ENCODE measurements around the gene SEL1L2. TPM values are rescaled to one million over a fixed set of nuclear protein-coding genes. Genes with fewer than 3 reads are reported as not detected.

Gene SEL1L2
- total RNA-seq, 1 donor from 2014 or later: not detected

DNA sequence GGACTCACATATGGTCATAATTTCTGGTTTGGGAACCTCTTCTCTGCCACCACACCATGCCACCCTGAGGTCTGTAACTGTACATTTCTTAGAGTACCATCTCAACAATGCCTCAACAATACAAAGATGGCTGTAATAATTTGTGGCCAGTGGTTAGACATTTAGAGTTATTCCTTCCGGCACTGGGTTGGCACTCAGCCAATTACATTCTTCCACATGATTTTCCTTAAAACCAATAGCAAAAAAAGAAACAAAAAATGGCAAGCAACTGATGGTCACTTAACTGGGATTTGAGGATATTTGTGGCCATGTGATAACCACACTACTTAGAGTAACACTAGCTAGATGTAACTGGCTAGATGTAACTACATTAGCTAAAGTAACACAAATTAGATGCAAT lies 79.9 kb downstream of the SEL1L2 start:
- H3K27ac Mint-ChIP-seq: no peak overlapping the region
- peaks cover 5% of the 10 kb centered on the region for H3K27me3 Mint-ChIP-seq
- TF ChIP-seq, protein P1, sequence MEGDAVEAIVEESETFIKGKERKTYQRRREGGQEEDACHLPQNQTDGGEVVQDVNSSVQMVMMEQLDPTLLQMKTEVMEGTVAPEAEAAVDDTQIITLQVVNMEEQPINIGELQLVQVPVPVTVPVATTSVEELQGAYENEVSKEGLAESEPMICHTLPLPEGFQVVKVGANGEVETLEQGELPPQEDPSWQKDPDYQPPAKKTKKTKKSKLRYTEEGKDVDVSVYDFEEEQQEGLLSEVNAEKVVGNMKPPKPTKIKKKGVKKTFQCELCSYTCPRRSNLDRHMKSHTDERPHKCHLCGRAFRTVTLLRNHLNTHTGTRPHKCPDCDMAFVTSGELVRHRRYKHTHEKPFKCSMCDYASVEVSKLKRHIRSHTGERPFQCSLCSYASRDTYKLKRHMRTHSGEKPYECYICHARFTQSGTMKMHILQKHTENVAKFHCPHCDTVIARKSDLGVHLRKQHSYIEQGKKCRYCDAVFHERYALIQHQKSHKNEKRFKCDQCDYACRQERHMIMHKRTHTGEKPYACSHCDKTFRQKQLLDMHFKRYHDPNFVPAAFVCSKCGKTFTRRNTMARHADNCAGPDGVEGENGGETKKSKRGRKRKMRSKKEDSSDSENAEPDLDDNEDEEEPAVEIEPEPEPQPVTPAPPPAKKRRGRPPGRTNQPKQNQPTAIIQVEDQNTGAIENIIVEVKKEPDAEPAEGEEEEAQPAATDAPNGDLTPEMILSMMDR (conservative IDR thresholded peaks at IDR 0.05): no peak

DNA sequence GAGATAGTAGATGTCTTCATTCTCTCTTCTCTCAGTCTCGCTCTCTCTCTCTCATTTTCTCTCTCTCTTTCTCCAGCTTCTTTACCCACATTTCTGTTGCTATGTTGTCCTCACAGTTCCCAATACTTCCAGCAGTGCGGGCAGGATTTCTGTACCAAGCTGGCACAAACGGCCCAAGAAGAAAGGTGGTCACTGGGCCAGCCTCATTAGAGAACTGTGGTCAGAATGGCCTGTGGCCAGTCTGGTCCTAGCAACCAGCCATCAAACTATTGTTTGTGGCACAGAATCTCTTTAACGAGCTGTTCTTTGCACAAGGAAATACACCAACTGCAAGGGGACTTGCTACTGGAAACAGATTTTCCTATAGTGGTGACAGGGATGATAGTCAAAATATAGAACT lies 81.3 kb downstream of the SEL1L2 start:
- no peak overlapping the region for H3K4me3 Mint-ChIP-seq
- DNase-seq (ENCODE audit: extremely low spot score, unreplicated experiment): no peak
- no peaks in the 10 kb centered on the region for H3K4me1 Mint-ChIP-seq (ENCODE audit: unreplicated experiment)
- H3K9me3 Mint-ChIP-seq: no peaks in the 10 kb centered on the region
- H3K36me3 Mint-ChIP-seq: no peaks in the 10 kb centered on the region
- TF ChIP-seq, protein P1 (conservative IDR thresholded peaks at IDR 0.05): no peak
- peaks cover 5% of the 10 kb centered on the region for H3K27me3 Mint-ChIP-seq
- no peak overlapping the region for H3K27ac Mint-ChIP-seq

More for the DNA sequence above, 79.9 kb downstream of the SEL1L2 start:
- no peak for DNase-seq (ENCODE audit: extremely low spot score, unreplicated experiment)
- no peak overlapping the region for H3K4me3 Mint-ChIP-seq
- no peaks in the 10 kb centered on the region for H3K36me3 Mint-ChIP-seq
- H3K4me1 Mint-ChIP-seq (ENCODE audit: unreplicated experiment): no peaks in the 10 kb centered on the region
- H3K9me3 Mint-ChIP-seq: no peaks in the 10 kb centered on the region

DNA sequence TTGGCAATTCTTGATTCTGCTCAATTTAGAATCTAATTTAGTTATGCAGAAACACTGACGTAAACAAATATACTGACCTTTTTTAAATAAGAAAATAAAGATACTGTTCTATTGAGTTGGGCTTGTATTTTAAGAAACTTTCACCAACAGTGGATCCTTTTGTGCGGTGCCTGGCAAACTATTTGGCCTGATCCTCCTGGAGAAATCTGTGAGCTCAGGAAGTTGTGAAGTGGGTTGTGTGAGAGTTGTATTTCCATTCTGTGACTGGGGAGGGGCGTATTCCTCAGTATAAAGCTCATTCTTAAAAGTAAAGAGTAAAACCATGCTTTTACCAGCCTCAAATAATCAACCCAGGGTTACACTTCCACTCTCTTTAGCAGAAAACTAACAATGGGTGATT lies 85.6 kb downstream of the SEL1L2 start:
- H3K36me3 Mint-ChIP-seq: no peaks in the 10 kb centered on the region
- TF ChIP-seq, protein P1 (conservative IDR thresholded peaks at IDR 0.05): no peak
- peaks cover 5% of the 10 kb centered on the region for H3K27me3 Mint-ChIP-seq
- no peaks in the 10 kb centered on the region for H3K9me3 Mint-ChIP-seq
- no peak for DNase-seq (ENCODE audit: extremely low spot score, unreplicated experiment)
- H3K27ac Mint-ChIP-seq: no peak overlapping the region
- no peak overlapping the region for H3K4me3 Mint-ChIP-seq
- no peaks in the 10 kb centered on the region for H3K4me1 Mint-ChIP-seq (ENCODE audit: unreplicated experiment)

DNA sequence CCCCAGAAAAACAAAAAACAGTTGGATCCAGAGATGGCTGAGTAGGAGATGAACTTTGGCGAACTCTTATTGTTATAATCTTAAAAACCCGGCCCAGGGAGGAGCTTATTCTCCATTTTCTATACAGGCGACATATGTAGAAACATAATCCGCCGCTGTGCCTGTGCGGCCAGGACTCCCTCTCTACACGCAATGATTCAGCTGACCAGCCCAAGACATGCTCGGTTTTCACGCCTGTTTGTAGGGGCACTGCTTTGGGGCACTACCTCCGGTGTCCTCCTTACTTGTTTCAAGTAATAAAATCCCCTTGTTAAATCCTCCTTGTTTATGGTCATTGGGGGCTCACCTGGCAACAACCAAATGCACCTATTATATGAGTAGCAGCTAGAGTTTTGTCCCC lies 89.9 kb downstream of the SEL1L2 start:
- TF ChIP-seq, protein P1 (conservative IDR thresholded peaks at IDR 0.05): no peak
- Mint-ChIP-seq H3K27me3 (no peaks in the 10 kb centered on the region), H3K9me3 (no peaks in the 10 kb centered on the region), H3K4me3 (no peak overlapping the region), H3K27ac (no peak overlapping the region), H3K4me1 (ENCODE audit: unreplicated experiment) (no peaks in the 10 kb centered on the region), H3K36me3 (no peaks in the 10 kb centered on the region)
- DNase-seq (ENCODE audit: extremely low spot score, unreplicated experiment): no peak

DNA sequence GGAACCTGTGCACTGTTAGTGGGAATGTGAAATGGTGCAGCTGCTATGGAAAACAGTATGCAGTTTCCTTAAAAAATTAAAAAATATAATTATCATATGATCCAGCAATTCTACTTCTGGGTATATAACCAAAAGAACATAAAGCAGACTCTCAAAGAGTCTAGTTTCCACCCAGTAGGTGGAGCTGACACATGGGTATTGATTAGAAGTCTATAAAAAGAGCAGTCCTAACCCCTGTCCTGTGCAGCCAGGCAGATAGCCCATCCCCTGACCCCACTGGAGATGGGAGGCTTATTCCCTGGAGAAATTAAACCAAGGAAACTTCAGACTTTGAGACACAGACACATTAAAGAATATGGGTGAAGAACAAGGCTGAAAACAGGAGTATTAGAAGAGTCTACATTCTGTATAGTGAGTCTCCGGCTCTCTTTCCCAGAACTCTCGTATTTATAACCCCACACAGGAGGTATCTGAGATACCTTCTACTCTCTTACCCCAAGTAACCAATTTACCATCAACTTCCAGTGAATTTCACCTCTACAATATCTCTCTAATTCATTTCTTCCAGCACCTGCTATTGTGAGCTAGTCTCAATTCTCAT lies 92.3 kb downstream of the SEL1L2 start:
- Mint-ChIP-seq H3K4me1 (ENCODE audit: unreplicated experiment) (no peaks in the 10 kb centered on the region), H3K9me3 (no peaks in the 10 kb centered on the region), H3K36me3 (no peaks in the 10 kb centered on the region), H3K27me3 (no peaks in the 10 kb centered on the region), H3K4me3 (no peak overlapping the region), H3K27ac (no peak overlapping the region)
- DNase-seq (ENCODE audit: extremely low spot score, unreplicated experiment): no peak
- TF ChIP-seq, protein P1 (conservative IDR thresholded peaks at IDR 0.05): peak; percentile 47

DNA sequence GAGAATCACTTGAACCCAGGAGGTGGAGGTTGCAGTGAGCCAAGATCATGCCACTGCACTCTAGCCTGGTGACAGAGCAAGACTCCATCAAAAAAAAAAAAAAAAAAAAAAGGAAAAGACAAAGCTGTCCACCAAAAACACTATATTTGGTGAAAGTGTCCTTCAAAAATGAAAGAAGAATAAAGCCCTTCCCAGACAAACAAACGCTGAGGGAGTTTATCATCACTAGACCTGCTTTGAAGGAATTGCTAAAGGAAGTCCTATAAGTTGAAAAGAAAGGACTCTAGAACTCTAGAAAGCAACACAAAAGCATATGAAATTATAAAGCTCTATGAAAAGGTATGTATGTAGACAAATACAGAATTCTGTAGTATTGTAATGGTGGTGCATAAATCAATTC lies 98.8 kb downstream of the SEL1L2 start:
- Mint-ChIP-seq H3K4me3 (no peak overlapping the region), H3K36me3 (peaks cover 5% of the 10 kb centered on the region), H3K27me3 (no peaks in the 10 kb centered on the region), H3K9me3 (peaks cover 12% of the 10 kb centered on the region), H3K4me1 (ENCODE audit: unreplicated experiment) (no peaks in the 10 kb centered on the region), H3K27ac (no peak overlapping the region)
- DNase-seq (ENCODE audit: extremely low spot score, unreplicated experiment): no peak
- TF ChIP-seq, protein P1 (conservative IDR thresholded peaks at IDR 0.05): no peak
